H1 (cell line): ENCODE data around the gene CAMKMT. TPM values are rescaled to one million over a fixed set of nuclear protein-coding genes. Genes with fewer than 3 reads are reported as not detected.

Experiments
- CTCF ChIA-PET: fragments of 300-600 bp; sonication (Branson Sonifier 250); formaldehyde crosslinking; loops from one replicate; lab custom pipeline; 2021; ENCODE audit not compliant: partially characterized antibody; lab: Charles Lee
- POLR2A ChIA-PET: fragments of 300-600 bp; sonication (Branson Sonifier 250); formaldehyde crosslinking; loops from one replicate; lab custom pipeline; 2021; ENCODE audit warnings: inconsistent platforms; ENCODE audit not compliant: partially characterized antibody; lab: Charles Lee
- DNase-seq, 2 experiments: peaks; one replicate each; pipeline versions ENCODE4 v3.0.0 to v3.0.0-alpha.2; 2010 to 2022; ENCODE audit warnings: low spot score in 2 of 2, low read depth in 1 of 2, mixed read lengths in 1 of 2
- FAIRE-seq: peaks from 2 replicates; lab custom pipeline; 2011; peaks lifted over from hg19 to GRCh38; lab: Jason Lieb, UNC
- H2AFZ ChIP-seq: 2 replicates; pipeline ENCODE4 v1.8.1; 2012; ENCODE audit warnings: low read length, inconsistent platforms
- H2AK5ac ChIP-seq: 2 replicates; pipeline ENCODE4 v1.6.1; 2013; ENCODE audit warnings: low read depth, low read length
- H2BK120ac ChIP-seq: replicated peaks from 2 replicates; pipeline ENCODE3; 2013; ENCODE audit warnings: low read depth, low read length, inconsistent platforms
- H2BK12ac ChIP-seq: 2 replicates; pipeline ENCODE4 v1.6.1; 2013; ENCODE audit warnings: low read depth, low read length
- H2BK15ac ChIP-seq: 2 replicates; pipeline ENCODE4 v1.6.1; 2013; ENCODE audit warnings: low read length
- H2BK20ac ChIP-seq: 2 replicates; pipeline ENCODE4 v1.6.1; 2013; ENCODE audit warnings: low read length
- H2BK5ac ChIP-seq: 2 replicates; pipeline ENCODE4 v1.6.1; 2013; ENCODE audit warnings: low read depth, low read length
- H3K14ac ChIP-seq: 2 replicates; pipeline ENCODE4 v1.6.1; 2013; ENCODE audit warnings: inconsistent platforms; ENCODE audit not compliant: insufficient read length
- H3K18ac ChIP-seq: 2 replicates; pipeline ENCODE4 v1.6.1; 2013; ENCODE audit warnings: low read length; ENCODE audit errors: extremely low read depth
- H3K23ac ChIP-seq: 2 replicates; pipeline ENCODE4 v1.6.1; 2013; ENCODE audit warnings: inconsistent platforms; ENCODE audit not compliant: insufficient read length
- H3K23me2 ChIP-seq: 2 replicates; pipeline ENCODE4 v1.6.1; 2013; ENCODE audit warnings: low read depth, low read length
- H3K27ac ChIP-seq: 2 replicates; pipeline ENCODE4 v1.6.1; 2011; ENCODE audit warnings: low read depth, low read length, inconsistent platforms
- H3K27me3 ChIP-seq, 4 experiments: replicated peaks in 1 of 4; 1 replicate in 1 of 4; 2 replicates in 3 of 4; pipeline versions ENCODE4 v1.6.1 to v1.8.1; 2011 to 2013; ENCODE audit warnings: low read length in 3 of 4, mild to moderate bottlenecking in 3 of 4, inconsistent platforms in 2 of 4, mixed read lengths in 2 of 4, moderate library complexity in 1 of 4; ENCODE audit not compliant: control insufficient read depth in 3 of 4, insufficient read depth in 3 of 4; ENCODE audit errors: extremely low read depth in 1 of 4
- H3K36me3 ChIP-seq, 4 experiments: 2 replicates each; pipeline versions ENCODE4 v1.6.1 to v1.8.1; 2011 to 2013; ENCODE audit warnings: mild to moderate bottlenecking in 4 of 4, low read length in 3 of 4, moderate library complexity in 2 of 4, control low read depth in 1 of 4, inconsistent platforms in 1 of 4; ENCODE audit not compliant: insufficient read depth in 4 of 4, control insufficient read depth in 2 of 4
- H3K4ac ChIP-seq: replicated peaks from 2 replicates; pipeline ENCODE3; 2013; ENCODE audit warnings: low read length, low read depth, mixed read lengths, inconsistent platforms; ENCODE audit not compliant: insufficient read length
- H3K4me1 ChIP-seq, 4 experiments: replicated peaks in 1 of 4; 1 replicate in 1 of 4; 2 replicates in 3 of 4; pipeline versions ENCODE4 v1.6.1 to v1.8.1; 2011 to 2013; ENCODE audit warnings: low read length in 3 of 4, inconsistent platforms in 2 of 4, mixed read lengths in 1 of 4; ENCODE audit not compliant: insufficient read depth in 4 of 4, control insufficient read depth in 3 of 4
- H3K4me2 ChIP-seq, 2 experiments: 2 replicates each; pipeline versions ENCODE4 v1.6.1 to v1.8.1; 2011 to 2013; ENCODE audit warnings: low read depth in 2 of 2, low read length in 2 of 2, control low read depth in 1 of 2, inconsistent platforms in 1 of 2, mild to moderate bottlenecking in 1 of 2; ENCODE audit not compliant: insufficient read depth in 1 of 2
- H3K4me3 ChIP-seq, 4 experiments: fragments of 200-600, 300-600 bp in 1 of 4; sonication (generic), shearing (Covaris generic), sonication (Bioruptor Twin) in 1 of 4; 2 replicates each; pipeline versions ENCODE4 v1.5.1 to v1.8.1; 2011 to 2016; ENCODE audit warnings: low read length in 4 of 4, low read depth in 3 of 4, control low read depth in 2 of 4, inconsistent platforms in 2 of 4, mild to moderate bottlenecking in 2 of 4, mixed read lengths in 1 of 4, moderate library complexity in 1 of 4; ENCODE audit not compliant: insufficient read depth in 2 of 4; ENCODE audit errors: extremely low read depth in 1 of 4
- H3K56ac ChIP-seq: replicated peaks from 2 replicates; pipeline ENCODE3; 2013; ENCODE audit warnings: low read depth, mild to moderate bottlenecking, mixed read lengths, low read length, inconsistent platforms; ENCODE audit not compliant: insufficient read length
- H3K79me1 ChIP-seq: 2 replicates; pipeline ENCODE4 v1.6.1; 2013; ENCODE audit warnings: low read depth, low read length, control low read depth
- H3K79me2 ChIP-seq, 2 experiments: 2 replicates each; pipeline versions ENCODE4 v1.6.1 to v1.8.1; 2012 to 2013; ENCODE audit warnings: low read length in 2 of 2, mild to moderate bottlenecking in 2 of 2, inconsistent platforms in 1 of 2; ENCODE audit not compliant: insufficient read depth in 2 of 2, control insufficient read depth in 1 of 2
- H3K9ac ChIP-seq, 4 experiments: replicated peaks in 1 of 4; 1 replicate in 1 of 4; 2 replicates in 3 of 4; pipeline versions ENCODE4 v1.6.1 to v1.8.1; 2011 to 2013; ENCODE audit warnings: low read depth in 3 of 4, low read length in 3 of 4, control low read depth in 2 of 4, mild to moderate bottlenecking in 2 of 4, moderate library complexity in 2 of 4, inconsistent platforms in 1 of 4; ENCODE audit errors: extremely low read depth in 1 of 4
- H3K9me3 ChIP-seq, 2 experiments: 2 replicates each; pipeline versions ENCODE4 v1.6.1 to v1.8.1; 2012 to 2013; ENCODE audit warnings: mild to moderate bottlenecking in 2 of 2, moderate library complexity in 2 of 2, control low read depth in 1 of 2, inconsistent platforms in 1 of 2, low read depth in 1 of 2, low read length in 1 of 2, mixed read lengths in 1 of 2; ENCODE audit not compliant: insufficient read depth in 2 of 2
- H4K20me1 ChIP-seq, 2 experiments: replicated peaks in 1 of 2; 2 replicates each; pipeline versions ENCODE3 to v1.8.1; 2011 to 2013; ENCODE audit warnings: inconsistent platforms in 2 of 2, low read length in 2 of 2, mild to moderate bottlenecking in 1 of 2; ENCODE audit not compliant: insufficient read depth in 2 of 2, control insufficient read depth in 1 of 2
- H4K5ac ChIP-seq: 2 replicates; pipeline ENCODE4 v1.6.1; 2013; ENCODE audit warnings: low read length, low read depth, mixed read lengths, inconsistent platforms; ENCODE audit not compliant: insufficient read length
- H4K8ac ChIP-seq: 2 replicates; pipeline ENCODE4 v1.8.0; 2013; ENCODE audit warnings: mild to moderate bottlenecking, moderate library complexity, low read length, inconsistent platforms; ENCODE audit not compliant: insufficient read depth; ENCODE audit errors: extremely low read depth
- H4K91ac ChIP-seq: replicated peaks from 2 replicates; pipeline ENCODE3; 2013; ENCODE audit warnings: low read length, mixed read lengths, inconsistent platforms; ENCODE audit not compliant: insufficient read length
- BACH1 ChIP-seq: IDR thresholded peaks from 2 replicates; pipeline ENCODE4 v1.6.1; 2012; ENCODE audit warnings: low read length, improper control_type of control experiment
- CTCF ChIP-seq, 3 experiments: IDR thresholded peaks; 1 replicate in 2 of 3; 2 replicates in 1 of 3; pipeline versions ENCODE4 v1.5.1 to v1.6.1; 2011; ENCODE audit warnings: low read length in 3 of 3, mild to moderate bottlenecking in 3 of 3, inconsistent platforms in 2 of 3, low read depth in 1 of 3, moderate library complexity in 1 of 3; ENCODE audit not compliant: insufficient read depth in 1 of 3; ENCODE audit errors: control extremely low read depth in 1 of 3
- KDM1A ChIP-seq: fragments of 200-600, 300-600 bp; sonication (generic); IDR thresholded peaks from 2 replicates; pipeline ENCODE4 v1.7.1; 2016; ENCODE audit warnings: mild to moderate bottlenecking, low read length, borderline replicate concordance
- RAD21 ChIP-seq, 2 experiments: IDR thresholded peaks in 1 of 2; conservative IDR thresholded peaks in 1 of 2; 2 replicates each; pipeline ENCODE4 v1.6.1; 2011; ENCODE audit warnings: low read depth in 2 of 2, low read length in 2 of 2, improper control_type of control experiment in 1 of 2, inconsistent platforms in 1 of 2, mild to moderate bottlenecking in 1 of 2, moderate library complexity in 1 of 2
- polyA plus RNA-seq, 7 experiments: library from polyadenylated mRNA; depleted of rRNA in 3 of 7; stranded (reverse) in 5 of 7; unstranded in 2 of 7; fragments of >200 nt in 5 of 7; fragments of 200-250 nt in 2 of 7; gene quantifications; 1 replicate in 5 of 7; 2 replicates in 1 of 7; 4 replicates in 1 of 7; pipeline versions ENCODE4 v1.2.1 to v1.2.3, GENCODE V29; 2011 to 2013; ENCODE audit warnings: missing spikeins in 2 of 7, mixed read lengths in 2 of 7
- total RNA-seq: library from RNA; stranded (reverse); fragmentation: NEBNext Ultra II Directional; extraction: Animal tissue kit (Norgen Biotek cat#: 25700); gene quantifications from 2 replicates; pipeline ENCODE4 v1.2.1, GENCODE V29; 2021

The CAMKMT gene
- total and polyA plus RNA-seq, 2 of the 8 experiments (the other 6 are each of a cell fraction or from before 2014, with no cell fraction given) = 14.7 to 22.4 TPM

GRCh38 chr2:44623622-44624351 is 262.0 kb downstream of the CAMKMT start:
- FAIRE-seq (no peak), DNase-seq (no peak)
- H2BK12ac ChIP-seq = no peak overlapping the region
- no peak overlapping the region for H3K9ac ChIP-seq
- H3K4me1 ChIP-seq = no peaks in the 10 kb centered on the region
- H2BK5ac ChIP-seq = no peak overlapping the region
- no peak overlapping the region for H3K23ac ChIP-seq
- H3K27me3 ChIP-seq = no peaks in the 10 kb centered on the region
- H3K36me3 ChIP-seq = no peaks in the 10 kb centered on the region
- no peak overlapping the region for H4K8ac ChIP-seq
- no peak overlapping the region for H3K14ac ChIP-seq
- no peak overlapping the region for H2AFZ ChIP-seq
- H4K20me1 ChIP-seq = no peaks in the 10 kb centered on the region
- ChIA-PET POLR2A (interaction anchor here (0.7 kb wide), 1 partner anchor 43 kb away, joined by 3 read pairs; no protein-coding TSS in a partner anchor), CTCF (interaction anchor here (0.6 to 2.3 kb wide), 16 partner anchors 9 to 235 kb away, joined by 3 to 8 read pairs (median 4); no protein-coding TSS in a partner anchor)
- H2AK5ac ChIP-seq = no peak overlapping the region
- H3K79me1 ChIP-seq = no peaks in the 10 kb centered on the region; the same call in 1 of the 2 replicates
- no peak overlapping the region for H3K18ac ChIP-seq
- no peak overlapping the region for H3K4me2 ChIP-seq
- no peaks in the 10 kb centered on the region for H3K9me3 ChIP-seq
- no peak overlapping the region for H2BK20ac ChIP-seq
- H3K27ac ChIP-seq = no peak overlapping the region
- no peak overlapping the region for H3K4ac ChIP-seq
- H3K4me3 ChIP-seq = no peak overlapping the region
- H2BK15ac ChIP-seq = no peak overlapping the region
- H4K5ac ChIP-seq = no peak overlapping the region
- H4K91ac ChIP-seq = no peak overlapping the region
- no peak for TF ChIP-seq BACH1
- TF ChIP-seq KDM1A = no peak
- TF ChIP-seq RAD21 (IDR thresholded peaks at IDR 0.05 in 1 of 2, conservative IDR thresholded peaks at IDR 0.05 in 1 of 2; ENCODE audit: low read depth in 2 of 2, low read length in 2 of 2) = peak; percentile 10 to 13; a peak in 1 of 4 replicates
- peak in 1 of 3 experiments; percentile 14; a peak in 2 of 4 replicates for TF ChIP-seq CTCF (IDR thresholded peaks at IDR 0.05; ENCODE audit: control extremely low read depth in 1 of 3, insufficient read depth in 1 of 3, low read depth in 1 of 3, low read length in 3 of 3)
- H3K79me2 ChIP-seq = no peaks in the 10 kb centered on the region
- H2BK120ac ChIP-seq = no peak overlapping the region
- H3K56ac ChIP-seq = no peak overlapping the region
- no peaks in the 10 kb centered on the region for H3K23me2 ChIP-seq
